ENCODE data around the gene MCRS1.
"Not testable (repeated sequence)": the region's sequence is repeated elsewhere in the genome, so short reads cannot be mapped to it uniquely, and the experiment has no call there.

The MCRS1 gene

DNA sequence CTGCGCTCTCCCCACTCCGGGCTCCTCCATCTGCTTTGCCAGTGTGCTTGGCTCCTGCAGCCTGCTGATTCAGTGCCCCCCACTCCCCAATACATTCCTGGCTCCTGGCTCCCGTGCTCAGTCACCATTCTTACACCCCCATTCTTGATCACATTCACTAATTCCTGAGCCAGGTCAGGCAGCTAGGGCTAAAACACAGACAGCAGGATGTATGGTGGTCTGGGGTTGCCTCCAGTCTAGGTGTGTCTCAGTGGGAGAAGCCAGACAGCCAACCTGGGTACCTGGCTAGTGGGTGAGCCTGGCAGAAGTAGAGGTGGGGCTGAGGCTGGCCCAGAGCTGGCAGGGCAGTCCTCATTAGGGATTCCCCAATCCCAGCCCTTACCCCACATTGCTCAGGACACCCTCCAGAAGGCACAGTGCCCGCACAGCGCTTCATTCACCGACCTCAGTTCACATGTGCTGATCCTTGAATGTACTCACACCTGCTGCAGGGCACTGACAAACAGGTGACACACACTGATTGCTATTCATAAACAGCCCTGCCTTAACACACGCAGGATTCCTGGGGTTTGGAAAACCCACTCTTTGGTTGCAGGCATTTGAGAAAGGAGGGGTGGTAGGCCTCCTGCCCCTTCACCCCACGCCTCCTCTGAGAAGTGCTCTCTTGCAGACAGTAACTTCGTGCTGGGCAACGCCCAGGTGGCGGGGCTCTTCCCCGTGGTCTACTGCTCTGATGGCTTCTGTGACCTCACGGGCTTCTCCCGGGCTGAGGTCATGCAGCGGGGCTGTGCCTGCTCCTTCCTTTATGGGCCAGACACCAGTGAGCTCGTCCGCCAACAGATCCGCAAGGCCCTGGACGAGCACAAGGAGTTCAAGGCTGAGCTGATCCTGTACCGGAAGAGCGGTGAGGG is 27.5 kb downstream of the MCRS1 start:
- DNase-seq = no peak

DNA sequence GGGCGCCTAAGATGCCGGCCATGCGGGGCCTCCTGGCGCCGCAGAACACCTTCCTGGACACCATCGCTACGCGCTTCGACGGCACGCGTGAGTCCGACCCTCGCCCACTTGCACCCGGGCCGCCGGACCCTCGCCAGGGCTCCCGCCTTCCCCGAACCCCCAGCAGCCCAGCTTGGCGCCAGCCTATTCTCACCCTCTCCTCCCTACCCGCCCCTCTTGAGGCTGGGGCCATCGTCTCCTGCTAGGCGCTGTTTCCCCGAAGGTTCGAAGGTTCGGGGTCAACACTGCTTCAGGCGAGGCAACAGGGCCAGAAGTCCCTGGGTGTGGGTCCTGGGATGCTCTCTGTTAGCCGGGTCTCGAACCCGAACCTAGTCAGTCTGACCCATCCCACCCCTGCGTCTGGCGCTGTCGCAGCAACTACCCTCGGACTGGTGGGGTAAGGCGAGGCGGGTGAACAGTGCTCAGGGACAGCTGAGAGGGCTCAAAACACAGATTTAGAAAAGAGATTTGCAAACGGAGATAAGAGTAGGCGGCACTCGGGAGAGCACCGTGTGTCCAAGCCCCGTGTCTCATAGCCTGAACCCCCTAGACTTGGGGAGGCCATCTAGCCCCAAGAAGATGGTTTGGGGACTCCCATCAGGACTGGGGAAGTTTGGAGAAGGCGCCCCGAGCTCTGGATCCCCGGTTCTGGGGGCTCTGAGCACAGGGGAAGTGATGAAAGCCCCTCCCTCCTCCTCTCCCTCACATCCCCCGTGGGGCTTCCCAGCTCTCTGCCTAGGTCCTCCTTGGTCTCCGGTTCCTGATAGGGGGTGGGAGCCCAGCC is 28.3 kb downstream of the MCRS1 start:
- DNase-seq = no peak

DNA sequence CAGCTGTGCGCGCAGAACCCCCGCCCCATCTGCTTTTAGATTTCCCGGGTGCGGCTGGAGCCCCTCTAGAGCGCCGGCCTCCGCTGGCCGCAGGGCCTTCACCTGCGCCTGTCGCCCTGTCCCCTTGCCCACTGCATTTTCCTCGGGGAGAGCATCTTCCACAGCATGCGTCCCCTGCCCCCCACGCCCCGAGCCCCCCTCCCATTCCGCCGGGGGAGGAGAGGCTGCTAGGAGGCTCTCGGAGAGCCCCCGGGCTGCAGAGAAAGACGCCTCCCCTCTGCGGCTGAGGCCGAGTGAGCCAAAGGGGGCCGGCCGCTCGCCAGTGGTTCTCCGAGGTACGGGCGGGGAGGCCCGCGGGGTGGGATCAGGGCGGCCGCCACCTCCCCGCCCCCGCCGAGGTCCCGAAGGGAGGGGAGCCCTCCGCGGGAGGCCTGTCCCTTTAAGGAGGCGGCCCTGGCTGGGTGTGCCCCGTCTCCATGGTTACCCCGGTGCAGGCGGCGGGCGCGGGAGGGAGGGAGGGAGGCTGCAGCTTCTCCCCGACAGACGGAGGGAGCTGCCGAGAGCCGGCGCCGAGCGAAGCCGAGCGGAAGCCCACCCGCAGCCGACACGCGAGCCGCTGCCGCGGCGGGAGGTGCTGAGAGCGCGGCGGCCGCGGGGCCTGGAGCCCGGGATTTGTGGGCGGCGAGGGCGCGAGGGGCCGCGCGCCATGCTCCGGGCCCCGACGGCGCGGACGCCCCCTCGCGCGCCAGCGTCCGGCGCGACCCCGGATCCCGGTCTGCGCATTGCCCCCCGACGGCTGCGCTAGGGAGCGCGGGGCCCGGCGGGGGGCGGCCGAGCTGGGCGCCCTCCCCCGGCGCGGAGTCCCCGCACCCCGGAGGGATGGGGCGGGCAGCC is 29.2 kb downstream of the MCRS1 start, which contains the start of gene KCNH3:
Gene KCNH3 (plus strand): TSS at position 521 of the 894 bp plus-strand sequence. CDS start 387 bp downstream, outside the sequence.
- peak; percentile 43 to 58 for DNase-seq

DNA sequence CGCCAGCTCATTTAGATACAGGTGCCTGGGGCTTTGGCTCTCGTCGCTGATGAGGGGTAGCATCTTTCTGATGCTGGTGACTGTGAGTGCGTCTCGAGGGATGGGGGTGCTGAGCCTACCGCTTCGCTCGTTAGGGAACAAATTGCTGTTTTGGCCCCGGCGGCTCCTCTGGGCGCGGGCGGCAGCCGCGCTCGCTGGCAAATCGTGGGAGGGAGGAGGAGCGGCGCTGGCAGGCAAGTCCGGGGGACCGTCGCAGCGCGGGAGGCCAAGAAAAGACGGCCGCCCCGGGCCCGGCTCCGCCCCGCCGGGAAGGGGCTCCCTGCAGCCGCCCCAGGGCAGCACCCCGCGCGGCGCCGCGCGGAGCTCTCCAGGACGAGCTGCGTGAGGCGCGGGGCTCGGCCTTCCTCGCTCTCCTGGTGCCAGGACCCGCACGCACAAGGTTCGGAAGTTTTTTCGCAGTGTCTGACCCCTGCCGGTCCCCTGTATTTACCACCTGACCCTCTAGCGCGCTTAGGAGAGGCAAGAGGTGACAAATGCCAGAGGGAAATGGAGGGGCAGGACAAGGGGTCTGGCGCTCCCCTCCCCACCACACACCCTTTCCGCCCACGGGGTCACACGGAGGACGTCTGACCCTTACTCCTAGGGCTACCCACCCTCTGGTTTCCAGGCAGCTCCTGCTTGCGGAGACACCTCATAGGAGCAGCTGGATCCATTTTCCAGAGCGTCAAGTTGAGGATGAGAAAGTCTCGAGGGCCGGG is 30.0 kb downstream of the MCRS1 start:
- no peak for DNase-seq

DNA sequence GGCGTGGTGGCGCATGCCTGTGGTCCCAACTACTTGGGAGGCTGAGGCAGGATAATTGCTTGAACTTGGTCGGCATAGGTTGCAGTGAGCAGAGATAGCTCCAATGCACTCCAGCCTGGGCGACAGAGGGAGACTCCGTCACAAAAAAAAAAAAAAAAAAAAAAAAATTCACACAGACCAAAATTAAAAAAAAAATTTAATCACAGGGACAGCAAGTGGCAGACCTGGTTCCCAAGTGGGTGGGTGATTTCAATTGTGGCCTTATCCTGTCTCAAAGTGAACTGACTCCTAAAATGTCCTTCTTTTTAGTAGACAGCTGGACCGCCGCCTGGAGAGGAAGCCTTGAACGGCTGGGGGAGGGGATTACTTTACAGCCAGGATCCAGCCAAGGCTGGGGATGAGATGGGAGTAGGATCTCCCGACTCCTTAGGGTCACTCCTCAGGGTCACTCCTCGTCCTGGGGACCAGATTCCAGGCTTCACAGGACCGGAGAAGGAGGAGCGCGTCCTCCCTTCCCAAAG is 30.7 kb downstream of the MCRS1 start:
- no peak for DNase-seq

DNA sequence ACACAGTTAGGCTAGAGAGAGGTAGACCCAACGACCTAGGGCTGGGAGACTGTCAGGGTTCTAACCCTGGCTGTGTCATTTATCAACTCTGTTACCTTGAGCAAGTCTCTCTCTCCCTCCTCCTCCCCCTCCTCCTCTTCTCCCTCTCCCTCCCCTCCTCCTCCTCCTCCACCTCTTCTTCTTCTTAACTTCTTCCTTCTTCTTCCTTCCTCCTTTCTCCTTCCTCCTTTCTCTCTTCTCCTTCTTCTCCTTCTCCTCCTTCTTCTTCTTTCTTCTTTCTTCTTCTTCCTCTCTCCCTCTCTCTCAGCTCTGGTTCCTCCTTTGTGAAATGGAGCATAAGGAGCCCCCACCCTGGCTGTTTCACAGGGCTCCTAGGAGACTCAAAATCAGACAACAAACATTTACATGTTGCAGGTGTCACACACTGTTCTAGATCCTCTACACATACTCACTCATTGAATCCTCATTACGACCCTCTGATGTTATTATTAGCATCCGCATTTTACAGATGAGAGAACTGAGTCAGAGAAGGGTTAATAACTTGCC is 31.3 kb downstream of the MCRS1 start:
- DNase-seq = no peak

DNA sequence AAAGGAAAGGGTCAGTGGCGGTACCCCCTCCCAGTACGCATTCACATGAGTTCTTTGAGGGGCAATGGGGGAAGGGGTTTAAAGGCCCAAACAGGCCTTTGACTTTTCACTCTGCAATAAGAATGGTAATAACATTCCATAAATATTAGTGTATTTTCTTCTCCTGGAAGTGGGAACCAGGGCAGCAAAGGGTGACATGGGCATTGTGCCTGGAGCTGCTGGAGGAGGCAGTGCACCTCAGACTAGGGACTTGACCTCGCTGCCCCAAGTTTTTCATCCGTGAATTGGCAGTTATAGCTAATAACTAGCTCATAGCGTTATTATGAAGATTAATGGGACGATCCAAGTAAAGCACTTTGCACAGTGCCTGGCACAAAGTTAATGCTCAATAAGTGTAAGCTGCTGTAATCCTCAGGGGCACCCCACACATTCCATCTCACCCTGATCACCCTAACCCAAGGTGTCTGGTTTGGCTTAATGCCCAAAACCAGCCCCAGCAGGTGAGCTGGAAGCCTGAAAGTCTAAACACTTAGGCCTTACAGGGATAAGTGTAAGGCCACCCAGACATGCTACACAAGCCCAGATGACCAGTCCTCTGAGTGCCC is 31.9 kb downstream of the MCRS1 start:
- no peak for DNase-seq

DNA sequence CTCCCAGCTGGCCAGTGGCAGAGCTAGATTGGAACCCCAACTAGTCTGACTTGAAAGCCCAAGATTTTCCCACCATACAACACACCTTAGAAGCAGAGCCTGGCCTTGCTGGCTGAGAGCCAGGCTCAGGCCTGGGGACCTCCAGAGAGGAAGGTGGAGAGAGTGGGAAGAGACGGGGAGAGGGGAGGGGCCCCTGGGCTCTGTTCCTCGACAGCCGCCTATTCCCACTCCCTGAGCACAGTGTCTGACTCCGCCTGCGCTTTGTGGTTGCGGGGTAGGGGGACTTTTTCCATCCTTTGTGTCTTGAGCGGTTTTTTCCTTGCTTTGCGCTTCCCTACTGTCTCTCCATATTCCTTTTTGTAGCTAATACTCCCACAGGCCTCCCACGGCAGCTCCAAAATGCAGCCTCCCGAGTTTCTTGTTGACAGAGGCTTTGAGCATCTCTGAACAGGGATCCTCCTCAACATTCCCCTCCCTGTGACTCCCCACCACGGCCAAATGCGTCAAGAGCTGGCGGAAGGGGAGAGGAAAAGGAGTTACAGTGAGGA is 33.1 kb downstream of the MCRS1 start:
- no peak for DNase-seq

DNA sequence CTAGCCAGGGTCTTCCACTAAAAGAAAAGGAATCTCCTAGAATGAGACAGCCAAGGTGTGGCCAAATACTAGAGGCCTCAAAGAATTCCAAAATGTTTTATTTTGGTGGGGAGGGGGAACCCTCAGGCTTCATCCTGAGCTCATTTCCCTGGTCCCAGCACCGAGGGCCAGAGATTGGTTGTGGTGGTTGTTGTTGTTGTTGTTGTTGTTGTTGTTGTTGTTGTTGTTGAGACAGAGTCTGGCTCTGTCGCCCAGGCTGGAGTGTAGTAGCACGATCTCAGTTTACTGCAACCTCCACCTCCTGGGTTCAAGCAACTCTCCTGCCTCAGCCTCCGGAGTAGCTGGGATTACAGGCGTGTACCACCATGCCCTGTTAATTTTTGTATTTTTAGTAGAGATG is 33.8 kb downstream of the MCRS1 start:
- not testable (repeated sequence) for DNase-seq

DNA sequence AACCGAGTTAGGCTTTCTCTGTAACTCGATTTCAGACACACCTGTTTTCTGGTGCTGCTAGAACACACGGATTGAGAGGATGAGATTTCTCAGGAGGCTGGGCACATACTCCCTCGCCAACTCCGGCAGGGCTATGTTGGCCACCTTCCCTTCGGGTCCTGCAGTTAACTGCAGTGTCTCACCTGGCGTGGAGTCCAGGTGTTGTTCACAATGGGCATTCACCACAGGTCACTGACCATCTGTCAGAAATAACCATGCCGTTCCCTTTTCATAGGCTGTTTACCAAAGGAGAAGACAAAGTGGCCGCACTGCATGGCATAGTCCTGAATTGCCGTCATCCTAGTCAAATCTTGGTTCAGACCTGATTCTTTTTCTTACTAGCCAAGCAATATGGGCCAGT is 34.6 kb downstream of the MCRS1 start:
- no peak for DNase-seq

DNA sequence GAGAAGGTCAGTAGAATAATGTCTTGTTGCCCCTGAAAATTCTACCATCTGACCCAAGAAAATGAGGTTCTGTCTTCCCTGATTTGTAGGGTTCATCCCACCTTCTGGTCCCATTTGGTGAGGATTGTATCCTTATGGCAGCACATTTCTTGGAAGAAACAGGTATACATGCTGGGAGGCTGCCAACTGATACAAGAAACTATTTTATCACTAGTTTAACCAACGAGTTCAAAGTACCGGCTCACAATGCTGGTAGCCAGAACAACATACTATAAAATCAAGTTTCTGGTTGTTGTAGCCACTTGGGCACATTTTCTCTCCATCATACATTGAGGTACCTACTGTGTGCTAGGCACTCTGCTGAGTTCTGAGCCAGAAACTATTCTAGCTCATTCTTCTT is 36.2 kb downstream of the MCRS1 start:
- DNase-seq = no peak

DNA sequence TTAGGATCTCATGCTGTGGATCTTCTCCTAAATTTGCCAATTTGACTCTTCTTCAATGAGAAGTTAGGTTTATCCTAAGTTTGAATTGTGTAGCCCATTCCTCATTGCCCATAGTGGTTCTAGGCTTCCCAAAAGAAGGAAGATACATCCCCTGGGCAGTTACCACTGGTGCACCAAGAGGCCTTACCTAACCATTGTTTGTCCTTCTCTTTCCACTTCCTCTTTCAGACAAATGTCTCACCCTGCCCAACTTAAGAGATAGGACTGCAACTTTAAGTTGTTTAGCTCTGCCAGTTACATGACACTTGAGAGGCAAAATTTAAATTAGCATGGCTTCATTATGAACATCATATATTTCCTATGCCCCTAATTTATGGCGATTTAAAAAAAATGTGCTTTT is 38.5 kb downstream of the MCRS1 start:
- no peak for DNase-seq

DNA sequence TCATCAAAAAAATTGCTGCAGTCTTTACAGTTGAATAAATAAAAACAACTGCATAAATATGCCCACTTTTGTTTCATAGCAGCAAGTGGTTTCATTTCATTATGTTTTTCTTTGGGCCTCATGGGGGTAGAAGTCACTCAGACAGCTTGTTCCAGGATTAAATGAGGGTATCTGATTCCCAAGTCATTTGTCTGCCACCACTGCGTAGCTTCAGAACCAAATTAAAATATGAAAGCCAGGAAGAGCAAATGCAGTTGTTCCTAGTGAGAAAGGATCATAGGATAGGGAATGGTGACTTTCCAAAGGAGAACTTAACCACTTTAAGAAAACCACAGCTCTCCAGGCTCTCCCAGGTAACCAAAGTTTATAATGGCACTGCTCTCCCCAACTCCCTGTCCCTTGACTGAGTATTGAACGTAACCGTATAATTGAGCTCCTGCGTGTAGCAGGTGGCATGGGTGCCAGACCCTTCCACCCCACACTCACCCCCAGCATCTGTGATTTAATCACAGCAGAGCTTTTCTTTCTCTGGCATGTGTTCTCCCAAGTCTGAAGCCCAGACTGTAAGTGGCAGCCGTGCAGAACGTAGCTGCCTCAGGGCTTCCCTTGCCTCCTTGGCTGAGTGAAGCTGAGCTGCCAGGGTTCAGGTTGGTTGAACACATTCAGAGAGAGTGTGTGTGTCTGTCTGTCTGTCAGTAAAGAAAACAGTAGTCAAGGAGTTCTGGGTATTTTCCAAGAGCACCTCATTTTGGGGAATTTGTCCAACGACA is 40.4 kb downstream of the MCRS1 start:
- no peak for DNase-seq

DNA sequence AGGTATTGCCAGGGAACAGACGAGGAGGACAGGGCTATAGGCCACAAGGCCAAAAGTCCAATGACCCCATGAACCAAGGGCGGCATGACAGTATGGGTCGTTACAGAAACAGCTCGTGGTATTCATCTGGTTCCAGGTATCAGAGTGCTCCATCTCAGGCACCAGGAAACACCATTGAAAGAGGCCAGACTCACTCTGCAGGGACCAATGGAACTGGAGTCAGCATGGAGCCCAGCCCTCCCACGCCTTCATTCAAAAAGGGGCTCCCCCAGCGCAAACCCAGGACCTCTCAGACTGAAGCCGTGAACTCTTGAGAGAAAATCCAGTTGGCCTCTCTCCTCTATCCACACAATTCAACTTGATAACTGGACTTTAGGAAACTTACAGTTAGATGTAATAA is 42.0 kb downstream of the MCRS1 start:
- no peak for DNase-seq

DNA sequence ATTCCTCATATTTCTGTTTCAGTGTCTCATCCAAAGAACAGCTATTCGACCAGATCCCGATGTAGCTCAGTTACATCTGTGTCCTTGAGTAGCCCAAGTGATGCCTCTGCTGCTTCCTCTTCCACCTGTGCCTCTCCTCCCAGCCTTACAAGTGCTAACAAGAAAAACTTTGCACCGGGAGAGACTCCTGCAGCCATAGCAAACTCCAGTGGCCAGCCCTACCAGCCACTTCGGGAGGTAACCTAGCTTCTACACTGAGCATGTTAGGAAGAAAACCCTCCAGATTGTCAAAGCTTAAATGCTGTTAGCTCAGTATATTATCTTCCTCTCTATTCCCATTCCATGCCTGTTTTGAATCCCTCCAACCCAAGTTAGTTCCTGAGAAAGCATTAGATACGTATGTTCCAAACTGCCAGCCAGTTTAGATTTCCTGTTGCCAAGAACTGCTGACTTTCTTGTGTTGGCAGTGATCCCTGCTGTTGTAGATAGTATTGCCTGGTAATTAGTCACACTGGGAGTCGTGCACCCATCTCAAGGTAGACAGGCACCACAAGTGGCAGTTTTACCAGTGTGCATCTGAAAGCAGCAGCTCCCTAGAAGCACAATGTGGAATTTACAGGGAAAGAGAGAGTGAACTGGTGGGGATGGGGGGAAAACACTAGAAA is 43.1 kb downstream of the MCRS1 start:
- no peak for DNase-seq

DNA sequence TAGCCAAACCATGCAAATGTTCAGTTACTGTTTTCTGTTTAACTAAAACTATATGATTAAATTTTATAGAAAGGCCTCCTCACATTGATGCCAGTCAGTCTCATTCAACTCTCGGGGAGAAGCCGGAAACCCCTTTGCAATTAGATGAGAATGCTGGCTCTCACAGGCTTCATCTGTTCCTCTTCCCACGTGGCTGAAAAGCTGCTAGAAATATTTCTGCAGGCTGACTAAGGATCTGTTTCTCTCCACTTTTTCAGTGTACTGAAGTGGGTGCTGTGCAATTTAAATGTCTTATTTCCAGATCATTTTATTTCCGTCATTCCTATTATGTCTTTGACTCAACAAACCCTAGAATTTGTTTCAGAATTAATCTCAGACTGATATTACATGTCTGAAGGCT is 46.6 kb downstream of the MCRS1 start:
- no peak for DNase-seq

DNA sequence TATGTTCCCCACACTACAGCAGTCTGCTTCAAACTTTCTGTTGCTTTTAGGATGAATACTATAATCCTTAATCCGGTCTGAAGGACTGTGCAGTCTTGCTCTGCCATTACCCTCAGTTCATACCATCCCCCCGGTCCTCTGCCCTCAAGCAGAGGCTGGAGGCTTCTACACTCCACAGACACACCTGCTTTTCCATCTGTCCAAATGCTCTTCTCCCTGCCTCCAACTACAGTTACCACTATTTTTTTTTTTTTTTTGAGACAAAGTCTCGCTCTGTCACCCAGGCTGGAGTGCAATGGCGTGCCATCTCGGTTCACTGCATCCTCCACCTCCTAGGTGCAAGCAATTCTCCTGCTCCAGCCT is 48.4 kb downstream of the MCRS1 start:
- DNase-seq = no peak

DNA sequence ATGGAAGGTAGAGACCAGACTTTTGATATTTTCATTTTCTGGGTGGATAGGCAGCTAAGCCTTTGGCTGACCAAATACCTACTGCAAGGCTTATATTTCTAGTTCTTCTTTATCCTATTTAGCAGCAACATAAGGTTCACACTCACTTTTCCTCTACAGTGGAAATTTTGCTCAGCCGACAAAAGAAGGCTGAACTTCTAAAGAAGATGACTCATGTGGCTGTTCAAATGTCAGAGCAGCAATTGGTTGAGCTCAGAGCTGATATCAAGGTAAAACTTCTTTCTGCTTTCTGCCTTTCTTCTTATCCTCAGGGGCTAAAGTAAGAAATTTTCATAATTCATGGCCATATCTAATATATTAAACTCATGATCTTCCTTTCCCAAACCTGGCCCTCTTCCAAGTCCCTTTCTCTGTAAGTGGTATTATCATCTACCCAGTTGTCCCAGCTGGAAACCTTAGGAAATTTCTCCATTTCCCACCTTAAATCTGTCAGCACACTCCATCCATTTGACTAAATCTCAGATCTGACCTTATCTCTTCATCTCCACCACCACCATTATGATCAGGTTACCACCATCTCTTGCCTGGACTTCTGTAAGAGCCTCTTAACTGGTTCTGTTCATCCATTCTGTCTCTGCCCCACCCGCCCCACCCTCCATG is 48.9 kb downstream of the MCRS1 start:
- no peak for DNase-seq

DNA sequence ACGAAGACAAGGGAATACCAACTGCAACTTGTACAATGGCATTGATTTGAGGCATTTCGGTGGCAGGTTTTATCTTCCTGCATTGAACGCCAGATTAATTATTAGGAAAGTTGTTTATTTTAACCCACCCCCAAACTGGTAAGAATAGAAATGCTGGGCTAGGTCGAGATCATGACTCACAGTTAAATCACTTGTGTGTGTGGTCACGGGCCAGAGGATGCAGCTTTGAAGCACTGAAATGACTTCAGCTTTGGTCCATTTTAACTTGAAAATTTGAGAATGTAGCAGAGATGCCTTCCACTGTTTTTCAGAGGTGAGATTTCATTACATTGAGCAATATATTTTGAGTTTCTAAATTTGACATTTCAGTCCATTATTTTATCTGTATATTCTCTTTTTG is 52.7 kb downstream of the MCRS1 start:
- DNase-seq = no peak
